ENCODE measurements around the gene RUFY4. TPM values are rescaled to one million over a fixed set of nuclear protein-coding genes. Genes with fewer than 3 reads are reported as not detected.

The RUFY4 gene
- total RNA-seq, 3 donors from 2014 or later, result 2.8 TPM; not detected in 2

GRCh38 chr2:218024336-218024735 is 44.7 kb upstream of the RUFY4 start:
- Histone ChIP-seq H3K9me3 (no peaks in the 10 kb centered on the region), H3K27me3 (no peaks in the 10 kb centered on the region), H3K4me1 (peaks cover 0 to 24% of the 10 kb centered on the region in 2 donors), H3K4me3 (no peak overlapping the region), H3K36me3 (no peaks in the 10 kb centered on the region), H3K27ac (no peak overlapping the region)
- DNase-seq (ENCODE audit: low spot score in 2 of 2), result peak in 1 of 2 donors; percentile 13
- TF ChIP-seq POLR2A (IDR thresholded peaks at IDR 0.05) (no peak), POLR2AphosphoS5 (IDR thresholded peaks at IDR 0.05) (no peak), CTCF (IDR thresholded peaks at IDR 0.05) (no peak)
- intact Hi-C loops (cut with DNase I; ENCODE audit: low total_unique reads), result loop anchor here (10.0 kb wide), 1 partner anchor 240 kb away; no protein-coding TSS in a partner anchor

GRCh38 chr2:218024871-218025270 is 44.2 kb upstream of the RUFY4 start:
- Histone ChIP-seq H3K36me3 (no peaks in the 10 kb centered on the region), H3K27ac (no peak overlapping the region), H3K4me1 (peaks cover 0 to 28% of the 10 kb centered on the region in 2 donors), H3K27me3 (no peaks in the 10 kb centered on the region), H3K4me3 (no peak overlapping the region), H3K9me3 (no peaks in the 10 kb centered on the region)
- DNase-seq (ENCODE audit: low spot score in 2 of 2), result peak in 1 of 2 donors; percentile 14
- intact Hi-C loops (cut with DNase I; ENCODE audit: low total_unique reads), result loop anchor here (5.0 to 10.0 kb wide), 2 partner anchors 240 to 1878 kb away; no protein-coding TSS in a partner anchor
- TF ChIP-seq CTCF (IDR thresholded peaks at IDR 0.05) (no peak), POLR2A (IDR thresholded peaks at IDR 0.05) (no peak), POLR2AphosphoS5 (IDR thresholded peaks at IDR 0.05) (no peak)

- no peaks in the 10 kb centered on the region for H3K9me3 ChIP-seq
- DNase-seq (ENCODE audit: low spot score in 2 of 2), result no peak
- H3K4me1 ChIP-seq, result peaks cover 0 to 35% of the 10 kb centered on the region in 2 donors
- intact Hi-C loops (cut with DNase I; ENCODE audit: low total_unique reads), result loop anchor here (5.0 to 10.0 kb wide), 2 partner anchors 241 to 1879 kb away; no protein-coding TSS in a partner anchor
- TF ChIP-seq POLR2AphosphoS5 (IDR thresholded peaks at IDR 0.05) (no peak), CTCF (IDR thresholded peaks at IDR 0.05) (no peak), POLR2A (IDR thresholded peaks at IDR 0.05) (no peak)
- no peaks in the 10 kb centered on the region for H3K36me3 ChIP-seq
- peak overlapping the region; percentile 61 to 79 for H3K27ac ChIP-seq
- no peak overlapping the region for H3K4me3 ChIP-seq
- H3K27me3 ChIP-seq, result no peaks in the 10 kb centered on the region
Observed at GRCh38 chr2:218026244-218026643, 42.8 kb upstream of the RUFY4 start.

- Histone ChIP-seq H3K27me3 (no peaks in the 10 kb centered on the region), H3K4me3 (no peak overlapping the region), H3K36me3 (no peaks in the 10 kb centered on the region), H3K9me3 (no peaks in the 10 kb centered on the region), H3K27ac (peak overlapping the region; percentile 61 to 79), H3K4me1 (peaks cover 0 to 41% of the 10 kb centered on the region in 2 donors)
- TF ChIP-seq POLR2A (IDR thresholded peaks at IDR 0.05), result no peak
- peak in 2 of 3 donors; percentile 48 to 75 for TF ChIP-seq POLR2AphosphoS5 (IDR thresholded peaks at IDR 0.05)
- DNase-seq (ENCODE audit: low spot score in 2 of 2), result peak; percentile 89 to 92
- intact Hi-C loops (cut with DNase I; ENCODE audit: low total_unique reads), result loop anchor here (5.0 to 10.0 kb wide), 2 partner anchors 242 to 1880 kb away; no protein-coding TSS in a partner anchor
Observed at GRCh38 chr2:218026676-218027425, 42.2 kb upstream of the RUFY4 start.

- peaks cover 0 to 47% of the 10 kb centered on the region in 2 donors for H3K4me1 ChIP-seq
- H3K36me3 ChIP-seq, result no peaks in the 10 kb centered on the region
- peak overlapping the region; percentile 66 to 79 for H3K27ac ChIP-seq
- no peak for DNase-seq (ENCODE audit: low spot score in 2 of 2)
- H3K9me3 ChIP-seq, result no peaks in the 10 kb centered on the region
- no peak for TF ChIP-seq POLR2A (IDR thresholded peaks at IDR 0.05)
- TF ChIP-seq POLR2AphosphoS5 (IDR thresholded peaks at IDR 0.05), result no peak
- no peak for TF ChIP-seq CTCF (IDR thresholded peaks at IDR 0.05)
- H3K27me3 ChIP-seq, result no peaks in the 10 kb centered on the region
- H3K4me3 ChIP-seq, result no peak overlapping the region
- intact Hi-C loops (cut with DNase I; ENCODE audit: low total_unique reads), result loop anchor here (5.0 to 10.0 kb wide), 2 partner anchors 243 to 1880 kb away; no protein-coding TSS in a partner anchor
Observed at GRCh38 chr2:218027426-218028188, 41.4 kb upstream of the RUFY4 start.
